ENCODE measurements around the gene ABLIM3. TPM values are rescaled to one million over a fixed set of nuclear protein-coding genes. Genes with fewer than 3 reads are reported as not detected.

ABLIM3 gene
- total RNA-seq, 1 donor from 2014 or later: 50.8 TPM

DNA sequence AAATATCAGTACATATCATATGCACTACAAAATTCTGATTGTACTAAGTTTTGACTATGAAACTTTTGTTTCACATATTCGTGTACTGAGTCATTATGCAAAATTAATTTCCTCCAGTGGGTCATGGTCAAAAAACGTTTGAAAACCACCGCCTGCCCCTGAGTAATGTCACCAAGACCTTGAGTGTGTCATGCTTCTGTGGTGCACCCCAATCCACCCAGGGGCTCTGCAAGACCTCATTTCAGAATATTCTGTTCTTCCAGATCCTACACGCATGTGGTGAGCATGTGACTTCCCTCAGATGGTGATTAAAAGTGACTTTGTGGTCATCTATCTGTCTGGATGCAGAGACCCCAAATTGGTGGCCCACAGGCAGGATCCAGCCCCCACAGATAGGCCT lies 31.0 kb downstream of the ABLIM3 start:
- peak overlapping the region; percentile 40 for H3K27ac ChIP-seq
- intact Hi-C loops (cut with DNase I): no loop called here
- no peak for TF ChIP-seq CTCF (IDR thresholded peaks at IDR 0.05)
- TF ChIP-seq POLR2AphosphoS5 (IDR thresholded peaks at IDR 0.05; ENCODE audit: insufficient read depth in 1 of 2, low read depth in 1 of 2): no peak
- TF ChIP-seq POLR2A (IDR thresholded peaks at IDR 0.05): no peak
- no peaks in the 10 kb centered on the region for H3K27me3 ChIP-seq
- no peaks in the 10 kb centered on the region for H3K36me3 ChIP-seq
- H3K9me3 ChIP-seq: no peaks in the 10 kb centered on the region
- H3K4me3 ChIP-seq: no peak overlapping the region
- no peak for DNase-seq (ENCODE audit: extremely low spot score in 2 of 2)
- peaks cover 42% of the 10 kb centered on the region for H3K4me1 ChIP-seq

DNA sequence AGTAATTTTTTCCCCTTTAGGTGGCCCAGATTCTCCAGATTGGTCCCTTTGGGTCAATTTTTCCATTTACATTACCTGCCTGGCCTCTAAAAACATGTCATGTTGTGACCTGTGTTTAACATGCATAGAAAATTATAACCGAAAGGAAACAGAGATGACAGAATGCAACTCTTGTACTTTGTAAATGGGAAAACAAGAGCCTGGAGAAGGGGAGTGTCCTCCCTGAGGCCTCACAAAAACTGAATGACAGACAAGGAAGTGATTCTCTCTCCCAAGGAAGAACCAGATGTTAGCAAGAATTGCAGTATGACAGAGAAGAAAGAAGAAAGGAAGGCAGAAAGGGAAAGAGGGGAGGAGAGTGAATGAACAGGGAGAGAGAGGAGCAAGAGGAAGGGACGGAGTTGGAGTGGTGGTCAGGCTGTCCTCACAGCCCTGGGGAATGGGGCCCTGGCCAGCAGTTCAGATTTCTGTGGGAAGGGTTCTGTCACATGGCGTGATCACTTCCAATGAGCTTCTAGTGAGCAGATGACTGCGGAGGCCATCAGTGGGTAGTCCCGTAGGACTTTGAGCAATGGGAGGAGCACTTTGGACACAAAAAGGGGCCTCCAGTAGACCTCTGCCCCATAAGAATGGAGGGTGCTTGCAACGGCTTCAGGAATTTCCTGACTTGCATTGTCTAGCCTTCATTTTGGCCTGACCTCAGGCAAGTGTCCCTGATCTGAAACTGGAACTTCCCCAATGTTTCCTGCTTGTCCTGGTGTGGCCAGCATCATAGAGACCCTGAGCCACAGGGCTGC lies 31.6 kb downstream of the ABLIM3 start:
- no peaks in the 10 kb centered on the region for H3K36me3 ChIP-seq
- no peaks in the 10 kb centered on the region for H3K9me3 ChIP-seq
- peak overlapping the region; percentile 40 for H3K27ac ChIP-seq
- intact Hi-C loops (cut with DNase I): no loop called here
- no peak for DNase-seq (ENCODE audit: extremely low spot score in 2 of 2)
- TF ChIP-seq POLR2A (IDR thresholded peaks at IDR 0.05) (no peak), POLR2AphosphoS5 (IDR thresholded peaks at IDR 0.05; ENCODE audit: insufficient read depth in 1 of 2, low read depth in 1 of 2) (no peak), CTCF (IDR thresholded peaks at IDR 0.05) (no peak)
- H3K4me1 ChIP-seq: peaks cover 42% of the 10 kb centered on the region
- H3K4me3 ChIP-seq: no peak overlapping the region
- H3K27me3 ChIP-seq: no peaks in the 10 kb centered on the region

DNA sequence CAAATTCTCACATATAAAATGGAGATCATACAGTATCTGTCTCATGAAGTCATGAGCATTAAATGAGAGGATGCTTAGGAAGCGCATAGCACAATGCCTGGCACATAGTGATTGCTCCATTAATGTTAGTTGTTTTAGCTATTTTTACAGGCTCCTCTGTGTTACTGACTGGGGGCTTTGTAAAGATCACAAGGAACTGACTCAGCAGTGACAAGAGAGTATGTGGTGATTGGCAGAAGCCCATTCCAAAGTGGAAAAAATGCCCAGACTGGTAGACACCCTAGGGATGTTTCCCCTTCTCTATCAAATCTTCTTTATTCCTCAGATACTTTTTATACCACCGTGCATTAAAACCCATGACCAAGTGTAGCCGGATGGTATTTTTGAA lies 33.5 kb downstream of the ABLIM3 start:
- Histone ChIP-seq H3K27ac (peak overlapping the region; percentile 65), H3K9me3 (no peaks in the 10 kb centered on the region), H3K27me3 (no peaks in the 10 kb centered on the region), H3K36me3 (no peaks in the 10 kb centered on the region), H3K4me3 (no peak overlapping the region), H3K4me1 (peaks cover 42% of the 10 kb centered on the region)
- no peak for DNase-seq (ENCODE audit: extremely low spot score in 2 of 2)
- intact Hi-C loops (cut with DNase I): no loop called here
- TF ChIP-seq CTCF (IDR thresholded peaks at IDR 0.05) (no peak), POLR2AphosphoS5 (IDR thresholded peaks at IDR 0.05; ENCODE audit: insufficient read depth in 1 of 2, low read depth in 1 of 2) (no peak), POLR2A (IDR thresholded peaks at IDR 0.05) (no peak)

DNA sequence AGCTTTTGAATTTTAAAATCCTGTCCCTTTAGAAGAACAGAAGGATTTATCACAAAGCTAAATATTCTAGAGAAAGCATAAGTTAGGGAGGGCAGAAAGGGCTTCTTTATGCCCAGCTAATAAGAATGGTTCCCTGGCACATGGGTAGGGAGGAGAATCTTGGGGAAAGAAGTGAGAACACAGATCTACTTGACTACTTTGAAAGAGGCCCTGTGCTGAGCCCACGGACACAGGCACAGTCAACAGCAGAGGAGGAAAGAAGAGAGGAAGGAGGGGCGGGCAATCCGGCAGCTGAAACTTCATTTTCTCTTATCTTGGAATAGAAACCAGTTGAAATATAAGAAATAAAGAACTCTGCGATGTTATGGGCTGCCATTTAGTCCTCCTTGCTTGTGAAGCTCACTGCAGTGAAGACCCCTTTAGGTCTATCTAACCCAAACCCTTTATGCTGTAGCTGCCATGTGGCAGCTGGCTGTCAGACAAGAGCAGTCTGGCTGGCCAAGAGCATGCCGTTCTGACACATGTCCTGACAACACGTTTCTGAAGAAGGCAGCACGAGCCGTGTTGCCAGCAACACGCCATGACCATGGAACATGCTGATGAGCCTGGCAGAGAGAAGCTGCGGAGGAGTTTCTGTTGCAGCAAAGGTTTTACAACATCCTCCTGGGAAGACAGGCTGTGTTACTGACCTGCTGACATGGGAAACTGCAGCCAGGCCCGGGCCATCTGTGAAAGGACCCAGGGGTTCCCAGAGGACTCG lies 34.2 kb downstream of the ABLIM3 start:
- intact Hi-C loops (cut with DNase I): no loop called here
- Histone ChIP-seq H3K27me3 (no peaks in the 10 kb centered on the region), H3K9me3 (no peaks in the 10 kb centered on the region), H3K4me1 (peaks cover 42% of the 10 kb centered on the region), H3K27ac (peak overlapping the region; percentile 65), H3K4me3 (no peak overlapping the region), H3K36me3 (no peaks in the 10 kb centered on the region)
- peak in 1 of 2 donors; percentile 94 for DNase-seq (ENCODE audit: extremely low spot score in 2 of 2)
- TF ChIP-seq POLR2AphosphoS5 (IDR thresholded peaks at IDR 0.05; ENCODE audit: insufficient read depth in 1 of 2, low read depth in 1 of 2): peak in 1 of 2 donors; percentile 66
- TF ChIP-seq POLR2A (IDR thresholded peaks at IDR 0.05): no peak
- TF ChIP-seq CTCF (IDR thresholded peaks at IDR 0.05): no peak
